ENCODE measurements around the gene TSPAN3.

GRCh38 chr15:77046704-77047412, 24.1 kb downstream of the TSPAN3 start:
- TF ChIP-seq CTCF (IDR thresholded peaks at IDR 0.05; ENCODE audit: low read depth, low read length) (no peak), MYC (IDR thresholded peaks at IDR 0.05; ENCODE audit: low read depth, low read length) (no peak), POLR2A (IDR thresholded peaks at IDR 0.05; ENCODE audit: extremely low read depth, insufficient read length) (no peak), MAX (IDR thresholded peaks at IDR 0.05; ENCODE audit: low read depth, low read length) (no peak)
